Measurements from ENCODE around the gene ANKRD53. TPM values are rescaled to one million over a fixed set of nuclear protein-coding genes. Genes with fewer than 3 reads are reported as not detected.

The ANKRD53 gene
- total RNA-seq, 1 donor from 2014 or later, result 0.51 TPM

- no peak for DNase-seq
These were observed 34.2 kb upstream of the ANKRD53 start for GRCh38 chr2:70944111-70944690.

- peak; percentile 81 for DNase-seq
These were observed 31.5 kb upstream of the ANKRD53 start for GRCh38 chr2:70946832-70947442.

GRCh38 chr2:70947556-70948184 is 30.8 kb upstream of the ANKRD53 start:
- peak; percentile 76 for DNase-seq

GRCh38 chr2:70948337-70949003 is 30.0 kb upstream of the ANKRD53 start:
- peak; percentile 89 for DNase-seq

DNA sequence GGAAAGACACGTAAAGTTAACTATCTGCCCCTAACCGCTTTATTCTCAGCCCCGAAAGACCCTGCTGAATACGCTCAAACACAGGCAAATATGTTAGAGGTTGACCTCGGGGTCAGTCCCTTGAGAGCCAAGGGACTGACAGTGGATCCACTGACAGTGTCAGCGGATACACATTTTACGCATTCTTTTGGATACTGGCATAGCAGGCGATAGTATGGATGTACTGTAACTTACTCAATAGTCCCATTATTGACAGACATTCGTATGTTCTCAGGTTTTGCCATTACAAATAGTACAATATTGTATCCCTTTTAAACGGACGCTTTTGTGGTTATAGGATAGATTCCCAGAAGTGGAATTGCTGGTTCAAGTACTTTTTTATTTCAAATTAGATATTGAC is 29.3 kb upstream of the ANKRD53 start:
- DNase-seq, result no peak

- no peak for DNase-seq
These were observed 23.5 kb upstream of the ANKRD53 start for GRCh38 chr2:70954886-70955285.

- no peak for DNase-seq
These were observed 22.3 kb upstream of the ANKRD53 start for GRCh38 chr2:70956141-70956540.

DNA sequence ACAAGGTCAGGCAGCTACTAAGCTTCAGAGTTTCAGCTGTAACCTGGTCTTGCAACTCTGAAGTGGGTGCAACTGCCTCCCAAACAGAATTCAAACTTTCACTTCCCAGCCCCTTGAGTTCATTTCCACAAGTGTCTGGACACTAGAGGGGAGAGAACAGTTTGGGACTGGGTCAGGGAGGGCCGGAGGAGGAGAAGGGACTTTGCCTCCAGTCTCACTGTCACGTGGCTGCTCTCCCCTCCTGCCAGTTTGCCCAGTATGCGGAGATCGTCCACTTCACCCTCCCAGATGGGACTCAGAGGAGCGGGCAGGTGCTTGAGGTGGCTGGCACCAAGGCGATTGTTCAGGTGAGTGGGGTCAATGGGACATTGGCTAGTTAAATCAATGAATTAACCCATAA is 20.6 kb upstream of the ANKRD53 start:
- DNase-seq, result no peak

GRCh38 chr2:70958759-70959158 is 19.7 kb upstream of the ANKRD53 start:
- DNase-seq, result no peak

- DNase-seq, result no peak
These were observed 19.1 kb upstream of the ANKRD53 start for GRCh38 chr2:70959271-70959761.

DNA sequence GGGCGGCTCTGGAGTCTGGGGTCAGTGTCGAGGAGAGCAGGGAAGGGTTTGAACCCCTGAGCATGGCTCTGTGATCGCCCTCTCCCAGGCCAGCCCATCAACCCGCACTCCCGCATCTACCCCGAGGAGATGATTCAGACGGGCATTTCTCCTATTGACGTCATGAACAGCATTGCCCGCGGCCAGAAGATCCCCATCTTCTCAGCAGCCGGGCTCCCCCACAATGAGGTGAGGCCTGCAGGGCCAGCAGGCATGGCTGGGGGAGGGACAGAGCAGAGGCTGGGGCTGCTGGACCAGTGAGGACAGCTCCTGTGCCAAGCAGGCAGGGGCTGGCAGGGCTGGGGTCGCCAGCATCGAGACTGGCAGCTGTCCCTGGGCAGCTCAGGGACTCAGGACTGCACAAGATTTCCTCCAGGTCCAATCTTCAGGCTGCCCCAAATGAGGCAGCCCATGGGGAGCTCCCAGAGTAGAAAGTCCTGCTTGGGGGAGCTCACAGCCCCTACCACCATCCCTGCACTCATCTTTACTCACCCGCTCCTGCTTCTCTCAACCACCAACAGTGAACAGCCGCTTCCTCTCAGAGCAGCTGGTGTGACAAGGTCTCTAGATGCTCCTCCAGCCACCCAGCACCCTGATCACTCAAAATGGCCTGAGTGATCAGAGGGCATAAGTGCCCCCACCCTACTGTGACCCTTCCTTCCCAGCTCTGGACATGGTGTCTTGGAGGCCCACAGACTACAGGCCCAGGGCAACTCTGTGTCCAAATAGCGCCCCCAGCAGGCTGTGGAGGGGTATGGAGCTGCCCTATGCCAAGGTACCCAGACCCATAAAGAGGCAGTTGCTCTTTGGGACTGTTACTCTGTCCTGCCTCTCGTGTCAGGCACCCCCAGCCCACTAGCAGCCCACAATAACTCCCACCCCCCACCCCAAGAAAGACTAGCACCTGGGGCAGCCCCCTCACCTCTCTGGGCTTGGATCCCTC is 18.3 kb upstream of the ANKRD53 start:
- no peak for DNase-seq

DNA sequence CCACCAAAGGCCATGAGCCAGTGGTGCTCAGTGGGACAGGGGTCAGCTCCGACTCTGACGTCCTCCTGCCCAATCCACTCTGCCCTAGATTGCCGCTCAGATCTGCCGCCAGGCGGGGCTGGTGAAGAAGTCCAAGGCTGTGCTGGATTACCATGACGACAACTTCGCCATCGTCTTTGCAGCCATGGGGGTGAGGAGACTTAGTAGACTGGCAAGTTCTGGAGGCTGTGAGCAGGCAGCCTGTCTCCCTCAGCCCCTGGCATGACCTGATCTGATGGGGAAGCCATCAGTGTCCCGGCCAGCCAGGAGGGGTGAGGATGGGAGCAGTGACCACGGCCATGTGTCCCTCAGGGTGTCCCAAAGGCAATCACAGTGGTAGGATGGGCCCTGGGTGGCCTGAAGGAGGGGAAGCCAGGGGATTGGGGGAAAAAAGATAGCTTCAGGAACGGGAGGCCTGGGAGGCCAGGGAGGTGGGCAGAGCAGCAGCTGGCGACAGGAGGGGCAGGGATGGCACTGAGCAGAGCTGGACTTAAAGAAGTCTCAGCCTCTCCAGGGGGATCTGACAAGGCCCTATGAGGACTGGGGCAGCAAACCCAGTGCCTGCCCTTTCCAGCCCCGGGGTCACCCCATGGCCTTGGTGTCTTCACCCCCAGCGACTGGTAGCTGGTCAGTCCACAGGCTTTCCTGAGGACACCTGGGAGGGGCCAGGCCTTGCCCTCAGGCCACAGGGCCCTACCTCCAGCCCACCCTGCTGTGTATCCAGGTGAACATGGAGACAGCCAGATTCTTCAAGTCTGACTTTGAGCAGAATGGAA is 17.4 kb upstream of the ANKRD53 start:
- no peak for DNase-seq

DNA sequence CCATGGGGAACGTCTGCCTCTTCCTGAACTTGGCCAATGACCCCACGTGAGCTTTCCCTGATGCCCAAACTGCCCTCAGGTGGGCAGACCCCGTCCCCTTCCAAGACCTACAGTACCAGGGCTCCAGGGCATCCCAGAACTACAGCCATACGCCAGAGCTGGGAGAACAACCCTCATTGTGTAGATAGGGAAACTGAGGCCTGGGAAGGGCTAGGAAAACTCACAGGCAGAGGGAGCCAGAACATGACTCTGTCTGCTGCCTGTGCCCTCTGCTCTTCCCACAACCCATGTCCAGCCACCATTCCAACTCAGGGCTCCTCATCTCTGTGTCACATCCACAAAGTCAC is 16.8 kb upstream of the ANKRD53 start:
- no peak for DNase-seq

DNA sequence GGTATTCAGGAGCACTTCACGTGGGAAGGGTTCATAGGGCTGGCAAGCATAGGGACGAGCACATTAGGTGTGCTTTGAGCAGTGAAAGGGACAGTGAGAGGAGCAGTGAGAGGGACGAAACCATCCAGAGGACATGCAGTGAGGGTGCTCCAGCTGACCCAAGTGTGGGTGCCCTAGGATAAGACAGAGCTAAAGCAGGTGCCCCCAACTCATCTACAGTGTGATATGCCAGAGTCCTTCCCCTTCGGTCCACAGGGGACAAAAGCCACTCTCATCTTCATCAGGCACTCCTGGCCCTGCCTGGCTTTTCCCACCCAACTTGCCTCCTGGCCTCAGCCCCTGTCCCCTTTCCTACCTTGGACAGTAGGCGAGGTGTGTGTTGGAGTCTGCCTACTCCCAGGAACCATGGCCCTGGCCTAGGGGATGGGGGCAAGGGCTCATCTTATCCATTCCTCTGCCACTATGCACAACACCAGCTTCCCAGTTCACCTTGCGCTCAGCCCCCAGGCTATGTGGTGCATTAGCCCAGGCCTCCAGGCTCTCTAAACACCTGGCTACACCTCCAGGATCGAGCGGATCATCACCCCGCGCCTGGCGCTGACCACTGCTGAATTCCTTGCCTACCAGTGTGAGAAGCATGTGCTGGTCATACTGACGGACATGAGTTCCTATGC is 16.1 kb upstream of the ANKRD53 start:
- DNase-seq, result no peak

DNA sequence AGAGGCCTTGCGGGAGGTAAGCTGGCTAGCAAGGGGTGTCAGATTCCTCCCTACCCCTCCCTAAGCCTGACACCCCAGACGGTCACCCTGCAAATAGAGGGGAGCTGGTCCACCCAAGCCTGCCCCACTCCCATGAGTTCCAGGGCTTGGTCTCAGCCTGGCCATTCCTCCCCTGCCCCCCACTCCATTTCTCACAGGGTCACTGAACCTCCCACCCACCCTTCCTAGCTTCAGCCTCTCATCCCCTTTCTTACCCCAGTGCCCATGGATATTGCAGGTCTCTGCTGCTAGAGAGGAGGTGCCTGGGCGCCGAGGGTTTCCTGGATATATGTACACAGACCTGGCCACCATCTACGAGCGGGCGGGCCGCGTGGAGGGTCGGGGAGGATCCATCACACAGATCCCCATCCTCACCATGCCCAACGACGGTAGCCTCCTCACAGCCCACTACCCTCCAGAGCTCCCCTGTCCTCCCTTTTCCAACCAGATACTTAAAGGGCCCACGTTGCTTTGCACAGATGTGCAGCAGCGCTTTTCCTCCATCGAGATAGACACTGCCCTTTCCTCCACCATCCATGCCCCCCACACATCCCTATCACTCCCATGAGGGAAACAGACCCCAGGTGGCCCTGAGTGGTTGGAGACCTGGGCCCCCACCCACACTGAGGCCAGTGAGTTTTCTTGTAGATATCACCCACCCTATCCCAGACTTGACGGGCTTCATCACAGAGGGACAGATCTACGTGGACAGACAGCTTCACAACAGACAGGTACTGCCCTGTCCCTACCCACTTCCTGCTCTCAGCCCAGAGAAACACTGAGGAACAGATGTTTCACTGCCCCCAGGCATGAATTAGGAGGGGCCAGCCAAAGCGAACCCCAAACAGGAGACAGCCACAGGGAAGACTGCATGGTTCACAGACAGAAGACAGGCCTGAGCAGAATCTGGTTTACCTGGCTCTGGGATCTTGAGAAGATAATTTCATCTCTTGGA is 15.2 kb upstream of the ANKRD53 start:
- no peak for DNase-seq

GRCh38 chr2:70964133-70964532 is 14.3 kb upstream of the ANKRD53 start:
- no peak for DNase-seq

DNA sequence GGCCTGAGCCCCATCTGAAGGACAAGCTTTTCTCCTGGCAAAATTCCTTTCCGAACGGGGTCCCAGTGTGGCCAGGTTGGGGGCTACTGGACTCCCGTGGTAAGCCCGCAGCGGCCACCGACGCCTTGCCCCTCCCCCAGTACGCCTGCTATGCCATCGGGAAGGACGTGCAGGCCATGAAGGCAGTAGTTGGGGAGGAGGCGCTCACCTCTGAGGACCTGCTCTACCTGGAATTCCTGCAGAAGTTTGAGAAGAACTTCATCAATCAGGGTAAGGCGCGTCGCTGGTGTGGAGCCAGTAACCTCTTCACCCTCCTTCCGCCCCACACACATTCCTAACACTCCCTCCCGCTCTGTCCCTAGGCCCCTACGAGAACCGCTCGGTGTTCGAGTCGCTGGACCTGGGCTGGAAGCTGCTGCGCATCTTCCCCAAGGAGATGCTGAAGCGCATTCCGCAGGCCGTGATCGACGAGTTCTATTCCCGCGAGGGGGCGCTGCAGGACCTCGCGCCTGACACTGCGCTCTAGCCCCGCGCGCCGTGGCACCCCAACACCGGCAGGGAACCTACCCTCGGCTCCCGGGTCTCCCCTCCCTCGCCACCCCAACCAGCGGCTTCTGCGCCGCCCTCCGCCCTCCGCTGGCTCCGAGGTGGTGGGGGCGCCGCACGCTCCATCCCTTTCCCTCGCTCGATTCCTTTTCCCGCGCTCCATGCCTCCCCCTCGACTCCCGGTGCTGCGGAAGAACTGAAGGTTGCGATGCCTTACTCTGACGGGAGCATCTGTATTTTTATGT is 13.6 kb upstream of the ANKRD53 start:
- peak; percentile 76 for DNase-seq

DNA sequence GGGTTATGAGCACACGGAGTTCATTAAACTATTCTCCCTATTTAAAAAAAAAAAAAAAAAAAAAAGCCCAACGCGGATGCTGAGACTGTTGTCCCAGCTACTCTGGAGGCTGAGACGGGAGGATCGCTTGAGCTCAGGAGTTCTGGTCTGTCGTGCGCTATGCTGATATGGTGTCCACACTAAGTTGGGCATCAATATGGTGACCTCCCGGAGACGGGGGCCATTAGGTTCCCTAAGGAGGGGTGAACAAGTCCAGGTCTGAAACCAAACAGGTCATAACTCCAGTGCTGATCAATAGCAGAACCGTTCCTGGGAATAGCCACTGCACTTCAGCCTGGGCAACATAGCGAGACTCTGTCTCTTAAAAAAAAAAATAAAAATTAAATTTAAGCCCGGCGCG is 12.9 kb upstream of the ANKRD53 start:
- DNase-seq, result no peak

DNA sequence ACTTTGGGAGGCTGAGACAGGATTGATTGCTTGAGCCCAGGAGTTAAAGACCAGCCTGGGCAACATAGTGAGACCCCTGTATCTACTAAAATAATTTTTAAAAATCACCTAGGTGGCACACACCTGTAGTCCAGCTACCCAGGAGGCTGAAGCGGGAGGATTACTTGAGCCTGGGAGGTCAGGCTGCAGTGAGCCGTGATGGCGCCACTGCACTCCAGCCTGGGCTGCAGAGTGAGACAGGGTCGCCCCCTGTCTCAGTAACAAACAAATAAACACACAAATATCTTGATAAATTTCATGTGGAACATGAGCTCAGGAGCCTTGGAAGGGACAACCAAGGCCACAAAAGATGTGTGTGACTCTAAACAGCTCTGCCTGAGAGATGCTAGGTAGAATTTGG is 11.7 kb upstream of the ANKRD53 start:
- no peak for DNase-seq

All from dermis blood vessel endothelial cell (primary cell).